Measurements from ENCODE around the gene SDHA.
"Not testable (repeated sequence)": the region's sequence is repeated elsewhere in the genome, so short reads cannot be mapped to it uniquely, and the experiment has no call there.

Gene SDHA

DNA sequence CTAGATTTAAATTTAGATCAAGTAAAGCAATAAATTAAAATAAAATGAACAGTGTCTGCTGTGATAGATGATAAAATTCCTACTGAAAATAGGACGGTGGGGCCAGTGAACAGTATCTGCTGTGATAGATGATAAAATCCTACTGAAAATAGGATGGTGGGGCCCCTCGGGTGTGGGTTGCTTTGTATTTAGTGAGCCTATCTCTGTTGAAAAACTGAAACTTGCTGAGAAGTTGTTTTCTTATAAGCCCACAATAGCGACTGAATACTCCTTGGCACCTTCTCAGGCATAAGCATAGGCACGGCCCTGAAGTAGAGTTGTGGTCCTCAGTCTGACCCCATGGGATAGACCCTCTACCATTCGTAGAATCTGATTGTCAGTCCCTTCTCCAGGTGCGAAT, 5.7 kb downstream of the SDHA start:
- no peak for DNase-seq

DNA sequence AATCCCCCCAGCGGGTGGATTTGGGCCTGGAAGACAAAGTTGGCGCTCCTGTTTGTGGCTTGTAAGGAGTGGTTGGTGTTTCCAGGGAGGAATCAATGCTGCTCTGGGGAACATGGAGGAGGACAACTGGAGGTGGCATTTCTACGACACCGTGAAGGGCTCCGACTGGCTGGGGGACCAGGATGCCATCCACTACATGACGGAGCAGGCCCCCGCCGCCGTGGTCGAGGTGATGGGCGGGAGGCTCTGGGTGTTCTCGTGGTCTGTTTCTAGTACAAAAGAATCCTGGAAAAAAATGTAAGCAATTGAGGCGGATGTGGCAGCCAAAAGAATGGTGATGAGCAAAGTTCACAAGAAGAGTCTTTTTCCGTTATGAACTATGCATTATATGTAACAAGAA, 7.2 kb downstream of the SDHA start:
- no peak for DNase-seq

DNA sequence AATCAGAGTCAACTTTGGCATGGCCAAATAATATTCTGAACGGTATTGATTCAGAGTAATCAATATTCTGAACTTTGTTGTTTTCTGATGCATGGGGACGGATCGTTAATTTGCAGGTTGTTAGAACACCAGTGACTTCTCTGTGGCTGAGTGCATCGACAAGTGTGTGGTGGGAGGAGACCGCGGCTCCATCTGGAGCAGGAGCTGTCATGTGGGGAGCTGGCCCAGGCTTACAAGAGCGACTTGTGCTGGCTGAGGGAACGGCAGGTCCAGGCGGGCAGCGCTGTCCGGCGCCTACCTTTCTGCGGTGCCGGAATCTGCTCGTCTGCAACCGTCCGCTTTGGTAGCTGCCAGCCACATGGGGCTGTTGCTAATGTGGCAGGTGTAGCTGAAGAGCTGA, 9.3 kb downstream of the SDHA start:
- DNase-seq, result peak in 1 of 2 experiments; percentile 8

DNA sequence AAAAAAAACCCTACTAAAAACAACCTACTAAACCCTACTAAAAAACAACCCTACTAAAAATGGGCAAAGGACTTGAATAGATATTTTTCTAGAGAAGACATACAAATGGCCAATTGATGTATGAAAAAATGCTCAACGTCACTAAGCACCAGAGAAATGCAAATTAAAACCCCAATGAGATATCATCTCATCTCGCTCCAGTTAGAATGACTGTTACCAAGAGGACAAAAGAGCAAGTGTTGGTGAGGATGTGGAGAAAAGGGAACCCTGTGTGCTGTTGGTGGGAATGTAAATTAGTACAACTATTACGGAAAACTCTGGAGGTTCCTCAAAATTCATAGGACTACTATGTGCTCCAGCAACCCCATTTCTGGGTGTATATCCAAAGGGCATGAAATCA, 10.8 kb downstream of the SDHA start:
- DNase-seq, result no peak

DNA sequence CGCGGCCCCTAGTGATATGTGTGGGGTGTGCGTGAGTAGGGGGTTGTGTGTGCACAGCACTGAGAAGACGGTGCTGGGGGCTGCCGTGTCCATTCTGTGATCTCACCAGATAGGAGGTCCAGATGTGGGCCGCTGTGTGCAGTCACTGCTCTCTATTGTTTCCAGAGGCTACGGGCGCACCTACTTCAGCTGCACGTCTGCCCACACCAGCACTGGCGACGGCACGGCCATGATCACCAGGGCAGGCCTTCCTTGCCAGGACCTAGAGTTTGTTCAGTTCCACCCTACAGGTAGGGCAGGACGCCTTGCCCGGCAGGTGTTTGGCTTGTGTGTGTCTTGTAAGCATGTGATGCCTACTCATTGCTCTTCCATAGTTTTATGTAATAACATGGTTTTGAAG, 12.6 kb downstream of the SDHA start:
- DNase-seq, result no peak

DNA sequence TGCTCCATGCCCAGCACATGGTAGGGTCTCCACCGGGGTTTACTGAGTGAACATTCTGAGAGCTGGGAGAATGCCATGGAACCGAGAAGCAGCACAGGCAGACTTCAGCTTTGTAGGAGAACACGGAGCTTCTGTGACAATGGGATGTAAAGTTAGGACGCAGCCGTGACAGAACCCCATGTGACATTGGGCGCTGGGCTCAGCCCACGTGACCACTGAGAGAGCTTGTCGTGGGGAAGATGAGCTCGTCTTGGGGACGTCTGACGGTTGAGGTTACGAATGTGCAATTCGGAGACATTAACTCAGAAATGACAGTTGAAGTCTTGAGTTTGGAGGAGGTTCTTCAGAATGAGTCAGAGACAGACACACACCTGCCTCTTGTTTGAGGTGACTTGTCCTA, 13.5 kb downstream of the SDHA start:
- no peak for DNase-seq

DNA sequence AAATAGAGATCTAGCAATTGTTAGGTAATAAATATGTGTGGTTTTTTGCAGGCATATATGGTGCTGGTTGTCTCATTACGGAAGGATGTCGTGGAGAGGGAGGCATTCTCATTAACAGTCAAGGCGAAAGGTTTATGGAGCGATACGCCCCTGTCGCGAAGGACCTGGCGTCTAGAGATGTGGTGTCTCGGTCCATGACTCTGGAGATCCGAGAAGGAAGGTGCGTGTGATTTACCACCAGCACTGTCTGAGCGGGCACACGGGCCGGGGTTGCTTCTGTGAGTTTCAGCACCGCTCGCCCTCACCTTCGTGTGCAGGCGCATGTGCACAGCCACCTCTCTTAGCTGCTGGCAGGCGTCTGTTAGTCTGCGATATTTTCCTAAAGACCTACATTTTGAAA, 15.3 kb downstream of the SDHA start:
- DNase-seq, result not testable (repeated sequence)

DNA sequence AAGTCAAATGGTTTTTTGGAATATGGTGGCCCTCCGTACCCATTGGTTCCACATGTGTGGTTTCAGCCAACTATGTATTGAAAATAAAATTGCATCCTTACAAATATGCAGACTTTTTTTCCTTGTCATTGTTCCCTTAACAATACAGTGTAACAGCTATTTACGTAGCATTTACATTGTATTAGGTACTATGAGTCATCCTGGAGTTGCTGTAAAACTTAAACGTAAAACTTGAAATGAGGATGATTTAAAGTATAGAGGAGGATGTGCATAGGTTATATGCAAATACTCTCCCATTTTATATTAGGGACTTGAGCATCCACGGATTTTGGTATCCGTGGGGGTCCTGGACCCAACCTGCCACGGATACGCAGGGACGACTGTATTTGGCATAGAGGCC, 16.3 kb downstream of the SDHA start:
- no peak for DNase-seq

DNA sequence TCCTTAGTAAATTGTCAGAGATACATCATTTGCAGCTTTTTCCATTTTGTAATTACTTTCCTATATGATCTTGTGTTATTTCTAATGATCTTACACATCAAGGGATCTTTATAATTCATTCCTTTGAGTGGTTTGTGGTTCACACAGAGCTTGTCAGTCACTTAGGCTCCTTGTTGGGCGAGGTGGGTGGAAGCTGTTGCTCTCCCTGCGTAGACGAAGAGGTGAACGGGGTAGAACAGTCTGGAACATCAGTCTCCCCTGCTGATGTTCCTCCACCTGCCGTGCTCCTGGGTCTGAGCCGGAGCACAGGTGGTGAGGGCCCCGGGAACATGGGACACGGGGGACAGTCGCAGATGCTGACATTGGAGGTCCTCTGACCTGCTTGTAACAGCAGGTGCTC, 17.4 kb downstream of the SDHA start:
- not testable (repeated sequence) for DNase-seq

DNA sequence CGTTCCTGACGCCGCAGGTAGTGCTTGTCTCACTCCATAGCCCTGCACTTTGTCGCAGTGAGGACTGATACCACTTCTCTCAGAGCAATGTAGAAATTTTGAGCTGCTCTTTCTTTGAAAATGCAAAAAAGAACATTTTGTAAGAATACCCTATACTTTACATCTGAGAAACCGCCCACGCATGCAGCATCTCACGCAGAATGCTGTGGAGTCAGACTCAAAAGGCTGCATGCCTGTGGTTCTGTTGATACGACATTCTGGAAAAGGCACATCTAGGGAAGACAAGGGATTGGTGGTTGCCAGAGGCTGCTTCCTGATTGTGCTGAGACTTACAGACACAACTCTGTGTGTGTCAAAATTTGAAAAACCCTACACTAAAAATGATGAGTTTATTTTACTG, 19.8 kb downstream of the SDHA start:
- not testable (repeated sequence) for DNase-seq

DNA sequence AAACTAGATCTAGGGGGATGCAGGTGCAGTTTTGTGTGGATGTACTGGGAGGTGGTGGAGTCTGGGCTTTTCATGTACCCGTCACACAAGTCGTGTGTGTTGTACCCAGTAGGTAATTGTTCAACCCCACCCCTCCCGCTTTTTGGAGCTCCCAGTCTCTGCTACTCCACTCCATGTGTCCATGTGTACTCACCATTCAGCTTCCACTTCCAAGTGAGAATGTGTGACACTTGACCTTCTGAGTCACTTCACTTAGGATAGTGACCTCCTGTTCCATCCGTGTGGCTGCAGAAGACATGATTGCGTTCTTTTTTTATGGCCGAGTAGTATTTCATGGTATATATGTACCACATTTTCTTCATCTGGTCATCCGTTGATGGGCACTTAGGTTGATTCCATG, 22.4 kb downstream of the SDHA start:
- DNase-seq, result not testable (repeated sequence)

DNA sequence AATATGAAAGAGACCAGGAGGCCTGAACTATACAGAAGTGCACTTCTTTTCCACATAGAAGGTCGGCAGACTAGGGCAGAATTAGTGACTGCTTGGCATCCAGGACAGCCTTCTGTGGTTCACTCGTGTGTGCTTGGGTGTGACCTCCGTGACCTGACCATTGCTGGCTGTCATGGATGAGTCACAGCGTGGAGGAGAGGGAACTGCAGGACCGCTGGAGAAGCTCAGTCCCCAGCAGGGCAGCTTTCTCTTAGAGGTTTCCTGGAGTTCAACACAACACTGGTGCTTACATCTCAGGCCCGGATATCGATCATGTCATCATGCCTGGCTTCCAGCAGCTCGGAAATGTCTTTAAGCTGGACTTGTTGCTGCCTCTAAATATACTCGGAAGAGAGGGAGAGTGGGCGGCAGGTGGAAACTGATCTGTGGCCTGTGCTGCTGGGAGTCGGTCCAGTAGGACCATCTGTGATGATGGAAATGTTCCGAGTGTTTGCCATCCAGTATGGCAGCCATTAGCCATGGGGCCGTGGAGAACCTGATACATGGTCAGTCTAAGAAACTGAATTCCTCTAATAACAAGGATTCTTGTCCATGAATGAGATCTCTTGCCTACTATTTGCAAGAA, 23.0 kb downstream of the SDHA start:
- DNase-seq, result peak in 1 of 2 experiments; percentile 59

DNA sequence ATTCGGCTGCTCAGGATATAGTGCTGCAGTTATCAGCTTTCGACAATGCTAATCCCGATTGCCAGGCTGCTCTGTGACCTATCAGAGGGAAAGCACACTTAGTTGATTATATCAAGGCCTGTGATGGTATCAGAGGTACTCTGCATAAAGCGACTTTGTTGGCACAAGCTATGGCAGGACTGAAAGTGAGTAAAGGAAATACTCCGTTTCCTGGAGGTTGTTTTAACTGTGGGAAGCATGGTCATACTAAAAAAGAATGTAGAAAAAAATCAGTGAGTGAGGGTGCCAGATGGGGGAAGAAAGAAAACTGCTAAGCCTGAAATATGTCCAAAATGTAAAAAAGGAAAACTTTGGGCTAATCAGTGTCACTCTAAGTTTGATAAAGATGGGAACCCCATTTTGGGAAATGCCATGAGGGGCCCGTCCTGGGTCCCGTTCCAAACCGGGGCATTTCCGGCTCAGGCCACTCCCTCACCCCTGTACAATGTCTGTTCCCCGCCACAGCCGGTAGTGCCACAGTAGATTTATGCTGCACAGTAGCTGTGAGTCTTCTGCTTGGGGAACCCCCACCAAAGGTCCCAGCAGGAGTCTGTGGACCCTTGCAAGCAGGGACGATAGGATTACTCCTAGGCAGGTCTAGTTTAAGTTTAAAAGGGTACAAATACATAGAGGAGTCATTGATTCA, 25.7 kb downstream of the SDHA start:
- DNase-seq, result not testable (repeated sequence)

DNA sequence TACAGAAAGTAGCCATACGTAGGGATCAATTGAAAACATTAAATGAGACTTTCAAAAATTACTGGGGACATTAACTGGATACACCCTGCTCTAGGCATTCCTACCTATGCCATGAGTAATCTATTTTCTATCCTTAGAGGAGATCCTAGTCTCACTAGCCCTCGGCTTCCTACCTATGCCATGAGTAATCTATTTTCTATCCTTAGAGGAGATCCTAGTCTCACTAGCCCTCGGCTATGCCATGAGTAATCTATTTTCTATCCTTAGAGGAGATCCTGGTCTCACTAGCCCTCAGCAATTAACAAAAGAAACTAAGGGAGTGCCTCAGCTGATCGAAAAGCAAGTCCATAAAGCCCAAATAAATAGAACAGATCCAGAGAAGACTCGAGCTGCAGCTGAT, 27.6 kb downstream of the SDHA start:
- not testable (repeated sequence) for DNase-seq

DNA sequence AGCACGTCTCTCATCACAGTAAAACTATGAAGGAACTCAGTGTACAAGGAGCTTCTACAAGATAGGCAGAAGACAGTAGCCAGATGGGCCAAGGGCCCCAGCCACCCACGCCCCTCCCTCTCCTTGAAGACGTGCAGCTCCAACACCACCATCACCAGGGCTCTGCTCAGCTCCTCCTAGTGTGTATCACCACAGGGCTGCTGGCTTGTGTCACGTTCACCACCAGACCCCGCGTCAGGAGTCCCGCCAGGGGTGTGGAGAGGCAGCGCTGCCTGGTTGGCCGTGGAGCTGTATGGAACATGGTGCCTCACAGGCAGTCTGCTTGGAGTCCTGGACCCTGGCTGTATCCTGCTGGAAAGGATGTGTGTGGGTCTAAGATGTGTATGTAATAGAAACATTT, 32.3 kb downstream of the SDHA start:
- DNase-seq, result not testable (repeated sequence)

DNA sequence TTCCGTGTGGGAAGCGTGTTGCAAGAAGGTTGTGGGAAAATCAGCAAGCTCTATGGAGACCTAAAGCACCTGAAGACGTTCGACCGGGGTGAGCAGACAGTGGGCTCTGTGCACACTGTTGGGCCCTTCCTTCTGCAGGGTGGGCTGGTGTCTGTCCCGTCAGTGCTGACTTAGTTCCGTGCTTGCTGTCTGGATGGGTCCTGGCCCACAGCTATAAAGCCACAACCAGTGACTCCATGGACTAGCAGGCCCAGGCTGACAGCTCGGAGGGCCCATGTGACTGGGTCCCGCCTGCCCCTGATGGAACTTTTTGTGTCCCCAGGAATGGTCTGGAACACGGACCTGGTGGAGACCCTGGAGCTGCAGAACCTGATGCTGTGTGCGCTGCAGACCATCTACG, 32.9 kb downstream of the SDHA start:
- not testable (repeated sequence) for DNase-seq

DNA sequence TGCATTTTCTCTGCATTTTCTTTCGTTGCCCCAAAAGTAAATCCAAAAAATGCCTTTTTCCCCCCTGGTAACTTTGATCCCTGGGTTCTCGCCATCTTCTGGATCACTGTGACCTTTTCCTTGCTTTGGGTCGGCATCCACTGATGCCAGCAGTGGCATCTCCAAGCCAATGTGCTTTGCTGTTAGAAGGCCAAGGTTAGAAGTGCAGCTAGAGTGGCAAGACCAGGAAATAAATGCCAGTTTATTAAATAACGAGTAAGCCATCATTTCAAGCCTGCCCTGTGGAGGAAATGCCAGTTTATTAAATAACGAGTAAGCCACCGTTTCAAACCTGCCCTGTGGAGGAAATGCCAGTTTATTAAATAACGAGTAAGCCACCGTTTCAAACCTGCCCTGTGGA, 33.4 kb downstream of the SDHA start:
- DNase-seq, result not testable (repeated sequence)

DNA sequence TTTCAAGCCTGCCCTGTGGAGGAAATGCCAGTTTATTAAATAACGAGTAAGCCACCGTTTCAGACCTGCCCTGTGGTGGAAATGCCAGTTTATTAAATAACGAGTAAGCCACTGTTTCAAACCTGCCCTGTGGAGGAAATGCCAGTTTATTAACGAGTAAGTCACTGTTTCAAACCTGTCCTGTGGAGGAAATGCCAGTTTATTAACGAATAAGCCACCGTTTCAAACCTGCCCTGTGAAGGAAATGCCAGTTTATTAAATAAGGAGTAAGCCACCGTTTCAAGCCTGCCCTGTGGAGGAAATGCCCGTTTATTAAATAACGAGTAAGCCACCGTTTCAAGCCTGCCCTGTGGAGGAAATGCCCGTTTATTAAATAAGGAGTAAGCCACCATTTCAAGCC, 33.9 kb downstream of the SDHA start:
- not testable (repeated sequence) for DNase-seq

DNA sequence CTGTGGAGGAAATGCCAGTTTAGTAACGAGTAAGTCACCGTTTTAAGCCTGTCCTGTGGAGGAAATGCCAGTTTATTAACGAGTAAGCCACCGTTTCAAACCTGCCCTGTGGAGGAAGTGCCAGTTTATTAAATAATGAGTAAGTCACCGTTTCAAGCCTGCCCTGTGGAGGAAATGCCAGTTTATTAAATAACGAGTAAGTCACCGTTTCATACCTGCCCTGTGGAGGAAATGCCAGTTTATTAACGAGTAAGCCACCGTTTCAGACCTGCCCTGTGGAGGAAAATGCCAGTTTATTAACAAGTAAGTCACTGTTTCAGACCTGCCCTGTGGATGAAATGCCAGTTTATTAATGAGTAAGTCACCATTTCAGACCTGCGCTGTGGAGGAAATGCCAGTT, 34.4 kb downstream of the SDHA start:
- no peak for DNase-seq

DNA sequence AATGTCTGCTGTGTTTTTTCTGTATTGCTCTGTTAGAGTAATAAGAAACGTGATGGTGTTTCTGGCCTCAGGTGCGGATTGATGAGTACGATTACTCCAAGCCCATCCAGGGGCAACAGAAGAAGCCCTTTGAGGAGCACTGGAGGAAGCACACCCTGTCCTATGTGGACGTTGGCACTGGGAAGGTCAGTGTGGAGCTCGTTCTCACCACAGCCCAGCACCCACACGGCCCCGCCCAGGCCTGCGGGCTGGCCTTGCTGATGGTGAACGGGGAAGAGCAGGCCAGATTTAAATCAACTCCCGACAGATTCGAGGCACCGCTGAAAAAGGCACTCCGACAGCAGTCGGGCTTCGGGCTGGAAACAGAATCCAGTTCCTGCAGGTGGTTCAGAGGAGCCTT, 36.2 kb downstream of the SDHA start:
- not testable (repeated sequence) for DNase-seq

DNA sequence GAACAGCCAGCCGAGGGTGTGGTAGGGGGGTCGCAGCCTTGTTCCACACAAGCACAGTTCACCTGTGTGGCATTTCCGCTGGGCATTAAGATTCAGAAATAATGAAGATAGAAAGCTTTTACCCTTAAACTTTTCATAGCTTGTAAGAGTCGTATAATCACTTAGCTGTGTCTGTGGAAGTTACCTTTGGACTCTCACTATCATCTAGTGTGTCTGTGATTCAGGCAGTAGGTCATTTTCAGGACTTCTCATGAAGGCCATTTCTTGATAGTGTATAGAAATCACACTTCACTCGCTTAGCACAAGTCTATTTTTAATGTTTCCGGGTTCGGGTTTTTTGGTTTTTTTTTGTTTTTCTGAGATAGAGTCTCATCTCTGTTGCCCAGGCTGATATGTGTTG, 37.0 kb downstream of the SDHA start:
- not testable (repeated sequence) for DNase-seq

DNA sequence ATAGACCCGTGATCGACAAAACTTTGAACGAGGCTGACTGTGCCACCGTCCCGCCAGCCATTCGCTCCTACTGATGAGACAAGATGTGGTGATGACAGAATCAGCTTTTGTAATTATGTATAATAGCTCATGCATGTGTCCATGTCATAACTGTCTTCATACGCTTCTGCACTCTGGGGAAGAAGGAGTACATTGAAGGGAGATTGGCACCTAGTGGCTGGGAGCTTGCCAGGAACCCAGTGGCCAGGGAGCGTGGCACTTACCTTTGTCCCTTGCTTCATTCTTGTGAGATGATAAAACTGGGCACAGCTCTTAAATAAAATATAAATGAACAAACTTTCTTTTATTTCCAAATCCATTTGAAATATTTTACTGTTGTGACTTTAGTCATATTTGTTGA, 38.2 kb downstream of the SDHA start:
- not testable (repeated sequence) for DNase-seq

DNA sequence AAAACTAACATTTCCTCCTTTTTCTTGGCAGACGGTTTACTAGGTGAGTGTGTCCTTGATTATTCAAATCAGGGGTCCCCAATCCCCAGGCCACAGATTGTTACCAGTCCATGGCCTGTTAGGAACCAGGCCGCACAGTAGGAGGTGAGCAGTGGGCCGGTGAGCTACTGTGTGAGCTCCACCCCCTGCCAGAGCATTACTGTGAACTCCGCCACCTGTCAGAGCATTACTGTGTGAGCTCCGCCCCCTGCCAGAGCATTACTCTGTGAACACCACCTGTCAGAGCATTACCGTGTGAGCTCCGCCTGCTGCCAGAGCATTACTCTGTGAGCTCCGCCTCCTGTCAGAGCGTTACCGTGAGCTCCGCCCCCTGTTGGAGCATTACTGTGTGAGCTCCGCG, 39.0 kb downstream of the SDHA start:
- DNase-seq, result no peak

DNA sequence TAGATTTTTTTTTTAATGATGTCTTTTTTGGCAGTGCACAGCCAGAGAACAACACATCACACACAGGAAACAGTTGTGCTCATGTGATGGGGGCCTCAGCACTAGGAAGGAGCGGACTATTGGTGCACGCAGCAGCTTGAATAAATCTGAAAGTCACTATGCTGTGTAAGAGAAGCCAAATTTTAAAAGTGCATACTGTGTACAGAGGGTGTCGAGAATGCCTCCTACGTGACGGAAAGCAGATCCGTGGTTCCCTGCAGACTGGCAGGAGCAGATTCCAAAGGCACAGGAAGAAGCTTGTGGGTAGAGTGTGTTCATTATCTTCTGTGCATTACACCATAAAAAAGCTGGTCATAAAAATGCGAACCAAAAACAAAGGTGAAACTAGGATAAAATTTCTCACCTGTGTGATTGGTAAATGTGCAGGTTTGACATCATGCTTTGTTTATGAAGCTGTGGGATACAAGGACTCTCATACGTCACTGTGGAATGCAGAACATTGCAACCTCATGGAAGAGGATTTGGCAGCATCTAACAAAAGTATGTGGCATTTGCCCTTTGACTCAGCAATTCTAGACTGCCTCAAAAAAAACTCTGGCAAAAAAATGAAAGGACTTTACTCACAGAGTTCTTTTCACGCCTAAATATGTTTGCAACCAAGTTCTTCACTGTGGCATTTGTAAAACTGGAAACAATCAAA, 45.3 kb downstream of the SDHA start:
- not testable (repeated sequence) for DNase-seq
